BJ (cell line): ENCODE results near the gene ABCA7. TPM values are rescaled to one million over a fixed set of nuclear protein-coding genes. Genes with fewer than 3 reads are reported as not detected.

Experiments used
- CTCF ChIA-PET: fragments of 350-600 bp; formaldehyde crosslinking; extraction: SDS; loops from one replicate; lab custom pipeline; 2021; ENCODE audit warnings: antibody characterized with exemption, inconsistent platforms; lab: Yijun Ruan, JAX
- POLR2A ChIA-PET: fragments of 300-600 bp; sonication (Branson Sonifier 250); formaldehyde crosslinking; extraction: SDS; loops from one replicate; lab custom pipeline; 2021; ENCODE audit warnings: antibody characterized with exemption; lab: Charles Lee
- DNase-seq: peaks from one replicate; pipeline ENCODE4 v3.0.0-alpha.2; 2011; ENCODE audit warnings: low read depth
- H3K27me3 ChIP-seq: 2 replicates; pipeline ENCODE4 v1.6.0; 2011; ENCODE audit warnings: low read length; ENCODE audit not compliant: control insufficient read depth, insufficient read depth
- H3K36me3 ChIP-seq: 2 replicates; pipeline ENCODE4 v1.5.1; 2011; ENCODE audit warnings: low read length; ENCODE audit not compliant: control insufficient read depth, insufficient read depth
- H3K4me3 ChIP-seq: 2 replicates; pipeline ENCODE4 v1.5.1; 2011; ENCODE audit warnings: low read depth, mild to moderate bottlenecking, control low read depth, low read length
- CTCF ChIP-seq: IDR thresholded peaks from 2 replicates; pipeline ENCODE4 v1.5.1; 2011; ENCODE audit warnings: low read depth, mild to moderate bottlenecking, control low read depth, inconsistent platforms, low read length, moderate library complexity; ENCODE audit not compliant: insufficient read depth
- polyA plus RNA-seq: library from polyadenylated mRNA; depleted of rRNA; stranded (reverse); fragments of >200 nt; gene quantifications from 2 replicates; pipeline ENCODE4 v1.2.3, GENCODE V29; 2011

Gene ABCA7
- polyA plus RNA-seq, 1 experiment: 1.9 TPM

GRCh38 chr19:1105008-1105872 lies 65.3 kb downstream of the ABCA7 start:
- DNase-seq: no peak
- CTCF ChIA-PET: interaction anchor here (0.6 to 5.6 kb wide), 5 partner anchors 8 to 139 kb away, joined by 3 to 29 read pairs (median 3); no protein-coding TSS in a partner anchor
- POLR2A ChIA-PET: no interaction called here

GRCh38 chr19:1105873-1106840 lies 66.2 kb downstream of the ABCA7 start:
- no peak for TF ChIP-seq CTCF
- POLR2A ChIA-PET: interaction anchor here (0.6 kb wide), 1 partner anchor 67 kb away, joined by 6 read pairs; no protein-coding TSS in a partner anchor
- CTCF ChIA-PET: interaction anchor here (0.6 to 1.6 kb wide), 4 partner anchors 10 to 65 kb away, joined by 3 read pairs; no protein-coding TSS in a partner anchor

More at GRCh38 chr19:1105008-1105872, 65.3 kb downstream of the ABCA7 start:
- H3K36me3 ChIP-seq: peaks cover 27% of the 10 kb centered on the region
- peak overlapping the region; percentile 80 for H3K4me3 ChIP-seq
- TF ChIP-seq CTCF: no peak
- no peaks in the 10 kb centered on the region for H3K27me3 ChIP-seq

GRCh38 chr19:1106841-1107660 lies 67.1 kb downstream of the ABCA7 start:
- Histone ChIP-seq H3K4me3 (no peak overlapping the region), H3K27me3 (no peaks in the 10 kb centered on the region), H3K36me3 (peaks cover 39% of the 10 kb centered on the region)
- TF ChIP-seq CTCF: peak; percentile 33; the same call in 1 of the 2 replicates
- CTCF ChIA-PET: interaction anchor here (0.9 to 1.6 kb wide), 2 partner anchors 23 to 64 kb away, joined by 3 read pairs; no protein-coding TSS in a partner anchor
- POLR2A ChIA-PET: no interaction called here
- DNase-seq: no peak

More at GRCh38 chr19:1105873-1106840, 66.2 kb downstream of the ABCA7 start:
- H3K4me3 ChIP-seq: peak overlapping the region; percentile 80
- no peak for DNase-seq
- peaks cover 35% of the 10 kb centered on the region for H3K36me3 ChIP-seq
- no peaks in the 10 kb centered on the region for H3K27me3 ChIP-seq

GRCh38 chr19:1107661-1108261 lies 67.9 kb downstream of the ABCA7 start:
- ChIA-PET POLR2A (no interaction called here), CTCF (interaction anchor here (1.6 kb wide), 1 partner anchor 64 kb away, joined by 3 read pairs; no protein-coding TSS in a partner anchor)
- no peak for TF ChIP-seq CTCF
- Histone ChIP-seq H3K27me3 (no peaks in the 10 kb centered on the region), H3K4me3 (no peak overlapping the region), H3K36me3 (peaks cover 45% of the 10 kb centered on the region)
- DNase-seq: no peak
